Activated CD8-positive, alpha-beta memory T cell treated with anti-CD3 and anti-CD28 coated beads, Interleukin-2, amount 50 U/mL, for 1 hour (primary cell): ENCODE results near the gene ZNF845.
"Not testable (repeated sequence)": the region's sequence is repeated elsewhere in the genome, so short reads cannot be mapped to it uniquely, and the experiment has no call there.

Experiments used
- DNase-seq: peaks from one replicate; pipeline ENCODE4 v3.0.0-alpha.2; 2020; ENCODE audit errors: extremely low read depth

The ZNF845 gene

GRCh38 chr19:53381376-53381775 lies 47.8 kb downstream of the ZNF845 start:
- no peak for DNase-seq

GRCh38 chr19:53388168-53388567 lies 54.6 kb downstream of the ZNF845 start:
- no peak for DNase-seq

- no peak for DNase-seq
These were observed 55.4 kb downstream of the ZNF845 start for GRCh38 chr19:53388904-53389303.

GRCh38 chr19:53389571-53389970 lies 56.0 kb downstream of the ZNF845 start:
- DNase-seq: no peak

- no peak for DNase-seq
These were observed 56.4 kb downstream of the ZNF845 start for GRCh38 chr19:53389978-53390377.

- DNase-seq: no peak
These were observed 61.0 kb downstream of the ZNF845 start for GRCh38 chr19:53394522-53394973.

- DNase-seq: peak; percentile 86
These were observed 61.7 kb downstream of the ZNF845 start, which contains the start of gene ZNF765 for GRCh38 chr19:53394974-53395839. Gene ZNF765 (plus strand): TSS chr19:53395149. CDS start chr19:53398016, 2,867 bp downstream.

GRCh38 chr19:53395840-53396524 lies 62.4 kb downstream of the ZNF845 start:
- DNase-seq: not testable (repeated sequence)

- no peak for DNase-seq
These were observed 62.9 kb downstream of the ZNF845 start for GRCh38 chr19:53396525-53396868.

GRCh38 chr19:53397918-53398317 lies 64.4 kb downstream of the ZNF845 start:
- DNase-seq: not testable (repeated sequence)
